ENCODE measurements around the gene SCN5A.

Gene SCN5A

DNA sequence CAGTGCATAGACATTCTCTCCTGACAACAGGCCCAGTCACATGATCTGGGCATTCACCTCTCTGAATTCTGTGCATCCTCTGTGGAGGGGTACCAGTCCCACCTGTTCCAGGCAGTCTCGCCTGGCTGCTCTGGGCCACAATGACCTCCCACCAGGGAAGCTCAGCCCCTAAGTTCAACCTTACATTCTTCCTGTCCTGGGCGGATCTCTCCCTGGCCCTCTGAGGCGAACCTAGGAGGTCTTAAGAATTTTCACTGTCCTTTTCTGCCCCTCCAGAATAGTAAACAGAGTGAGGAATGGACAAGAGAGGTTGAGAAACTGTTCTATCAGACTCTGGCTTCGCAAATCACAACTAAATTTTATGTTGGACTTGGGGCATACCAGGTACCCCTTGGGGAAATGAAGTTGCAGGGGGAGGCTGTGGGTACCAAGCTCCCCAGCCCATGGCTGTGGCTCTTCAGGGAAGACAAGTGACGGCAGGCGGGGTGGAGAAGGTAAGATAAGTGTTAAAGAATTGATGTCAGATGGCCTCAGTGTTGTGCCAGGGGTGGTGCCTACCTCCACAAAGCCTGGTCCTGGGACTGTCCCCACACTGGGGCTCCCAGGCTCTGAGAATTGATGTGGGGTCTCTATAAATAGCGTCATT, 5.3 kb downstream of the SCN5A start:
- ATAC-seq (replicated peaks) (no peak), DNase-seq (no peak)
- H3K36me3 Mint-ChIP-seq, result no peaks in the 10 kb centered on the region
- H3K27ac Mint-ChIP-seq, result no peak overlapping the region
- H3K4me1 Mint-ChIP-seq, result peaks cover 3 to 8% of the 10 kb centered on the region in 2 donors
- H3K27me3 Mint-ChIP-seq, result peaks cover 0 to 5% of the 10 kb centered on the region in 2 donors
- no peaks in the 10 kb centered on the region for H3K9me3 Mint-ChIP-seq
- no peak overlapping the region for H3K4me3 Mint-ChIP-seq

DNA sequence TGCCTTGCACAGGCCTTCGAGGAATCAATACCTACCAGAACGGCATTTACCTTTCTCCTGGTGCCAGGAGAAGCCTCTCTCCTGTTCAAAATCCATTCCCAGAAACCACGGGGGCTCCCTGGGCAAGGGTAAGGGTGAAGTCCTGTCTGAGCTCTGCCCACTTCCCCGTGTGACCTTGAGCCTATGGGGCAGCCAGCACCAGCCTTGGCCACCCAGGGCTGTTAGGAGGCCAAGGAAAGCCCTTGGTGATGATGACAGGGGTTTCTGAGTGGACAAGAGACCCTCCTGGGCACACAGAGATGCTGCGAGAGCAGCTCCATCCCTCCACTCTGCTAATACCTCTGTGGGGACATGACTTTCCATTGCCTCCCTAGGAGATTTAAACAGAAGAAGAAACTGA, 5.9 kb downstream of the SCN5A start:
- H3K27ac Mint-ChIP-seq, result no peak overlapping the region
- H3K9me3 Mint-ChIP-seq, result no peaks in the 10 kb centered on the region
- peaks cover under 1 to 5% of the 10 kb centered on the region in 2 donors for H3K27me3 Mint-ChIP-seq
- no peaks in the 10 kb centered on the region for H3K36me3 Mint-ChIP-seq
- ATAC-seq (replicated peaks) (no peak), DNase-seq (no peak)
- H3K4me3 Mint-ChIP-seq, result no peak overlapping the region
- peaks cover 1 to 4% of the 10 kb centered on the region in 2 donors for H3K4me1 Mint-ChIP-seq

DNA sequence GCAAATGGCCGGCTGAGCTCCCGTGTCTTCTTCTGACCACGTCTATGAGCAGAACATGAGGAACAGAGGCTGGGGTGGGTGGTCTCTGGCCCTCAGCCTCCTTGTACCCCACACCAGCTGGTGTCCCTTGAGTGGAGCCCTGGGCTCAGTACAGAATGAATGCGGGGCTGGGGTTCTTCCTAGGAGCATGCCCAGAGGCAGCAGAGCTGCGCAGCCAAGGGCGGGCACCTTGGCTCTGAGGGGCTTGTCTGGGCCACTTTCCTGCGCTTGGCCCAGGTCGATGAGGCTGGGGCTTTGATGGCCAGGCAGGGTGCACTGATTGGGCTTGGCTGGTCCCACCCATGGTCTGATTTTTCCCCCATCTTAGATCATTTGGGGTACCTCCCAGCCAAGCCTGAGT, 6.4 kb downstream of the SCN5A start:
- Mint-ChIP-seq H3K27ac (no peak overlapping the region), H3K9me3 (no peaks in the 10 kb centered on the region), H3K36me3 (no peaks in the 10 kb centered on the region), H3K4me1 (no peaks in the 10 kb centered on the region), H3K27me3 (peaks cover 5 to 6% of the 10 kb centered on the region in 2 donors), H3K4me3 (no peak overlapping the region)
- no peak for DNase-seq
- no peak for ATAC-seq (replicated peaks)

DNA sequence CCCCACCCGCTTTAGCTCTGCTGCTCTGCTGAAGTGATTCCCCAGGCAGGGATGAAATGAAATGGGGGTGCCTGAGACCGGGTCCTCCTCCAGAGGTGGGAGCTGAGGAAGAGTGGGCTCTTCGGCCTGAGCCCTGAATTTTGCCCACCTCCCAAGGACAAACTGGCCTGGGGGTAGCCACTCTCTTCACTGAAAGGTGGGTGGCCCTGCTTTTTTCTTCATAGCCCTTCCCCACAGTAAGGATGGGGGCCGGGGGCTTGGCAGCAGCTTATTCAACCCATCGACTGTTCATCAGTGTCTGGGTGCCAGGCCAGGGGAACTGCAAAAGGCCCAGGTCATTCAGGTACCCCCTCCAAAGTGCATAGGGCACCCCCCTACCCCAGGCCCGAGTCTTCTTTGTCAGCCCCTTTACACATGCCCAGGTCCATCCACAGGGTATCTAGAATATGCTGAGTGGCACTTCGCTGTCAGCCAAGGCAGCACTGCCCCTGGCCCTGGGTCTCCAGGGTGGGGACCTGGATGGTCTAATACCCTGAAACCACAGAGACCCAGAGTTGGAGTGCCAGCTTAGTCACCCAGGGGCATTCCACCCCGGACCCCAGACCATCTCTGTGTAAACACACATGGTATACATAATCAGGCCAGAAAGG, 7.9 kb downstream of the SCN5A start:
- Mint-ChIP-seq H3K27ac (no peak overlapping the region), H3K36me3 (no peaks in the 10 kb centered on the region), H3K9me3 (no peaks in the 10 kb centered on the region), H3K4me3 (no peak overlapping the region), H3K27me3 (peaks cover 12% of the 10 kb centered on the region in 2 donors), H3K4me1 (no peaks in the 10 kb centered on the region)
- ATAC-seq (replicated peaks) (no peak), DNase-seq (no peak)

DNA sequence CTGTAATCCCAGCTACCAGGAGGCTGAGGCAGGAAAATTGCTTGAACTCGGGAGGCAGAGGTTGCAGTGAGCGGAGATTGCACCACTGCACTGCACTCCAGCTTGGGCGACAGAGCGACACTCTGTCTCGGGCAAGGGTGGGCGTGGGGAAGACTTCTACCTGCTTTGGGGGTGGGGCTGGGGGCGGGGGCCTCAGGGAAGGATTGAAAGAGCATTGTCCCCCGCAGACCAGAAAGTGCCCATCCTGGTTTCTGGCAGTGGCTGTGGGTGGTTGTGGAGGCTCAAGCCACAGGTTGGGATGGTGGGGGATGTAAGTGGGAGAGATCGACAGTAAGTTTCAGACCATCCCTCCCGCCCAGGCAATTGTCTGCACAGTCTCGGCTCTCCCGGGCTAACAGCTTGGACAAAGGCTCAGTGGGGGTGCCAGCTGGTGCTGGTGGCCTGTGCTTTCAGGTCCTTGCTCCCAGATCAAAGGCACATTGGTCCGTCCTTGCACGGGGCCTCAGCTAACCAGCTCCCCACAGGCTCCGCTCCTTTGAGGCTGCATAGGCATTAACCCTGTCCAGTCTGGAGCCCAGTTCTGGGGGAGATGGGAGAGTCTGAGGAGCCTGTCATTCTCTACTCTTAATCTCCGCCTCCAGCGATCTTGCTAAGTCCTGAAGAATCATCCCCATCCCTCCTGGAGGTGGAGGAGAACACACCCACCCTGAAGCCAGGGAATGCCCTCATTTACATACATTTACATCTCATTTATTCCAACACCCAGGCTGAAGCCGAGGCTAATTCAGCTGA, 8.6 kb downstream of the SCN5A start:
- H3K27ac Mint-ChIP-seq, result no peak overlapping the region
- no peak for ATAC-seq (replicated peaks)
- no peaks in the 10 kb centered on the region for H3K36me3 Mint-ChIP-seq
- DNase-seq, result no peak
- no peak overlapping the region for H3K4me3 Mint-ChIP-seq
- no peaks in the 10 kb centered on the region for H3K9me3 Mint-ChIP-seq
- H3K27me3 Mint-ChIP-seq, result peaks cover 12% of the 10 kb centered on the region in 2 donors
- no peaks in the 10 kb centered on the region for H3K4me1 Mint-ChIP-seq

DNA sequence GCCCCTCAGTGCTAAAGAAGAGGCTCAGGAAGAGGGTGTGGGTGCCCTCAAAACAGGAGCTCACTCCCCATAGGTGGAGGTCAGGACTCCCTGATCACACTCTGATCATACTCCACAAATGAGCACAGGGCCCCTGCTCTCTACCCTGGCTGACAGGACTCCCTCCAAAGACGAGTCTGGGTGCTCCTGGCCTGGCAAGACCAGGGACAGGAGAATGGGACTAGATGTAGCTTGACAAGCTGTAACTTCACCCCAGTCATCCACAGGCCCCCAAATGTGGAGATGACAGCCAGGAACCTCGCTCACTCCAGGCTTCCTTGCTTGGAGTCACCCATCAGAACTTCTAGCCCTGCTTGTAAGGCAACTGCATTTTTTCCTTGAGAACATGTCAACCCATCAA, 11.1 kb downstream of the SCN5A start:
- no peaks in the 10 kb centered on the region for H3K36me3 Mint-ChIP-seq
- no peak for ATAC-seq (replicated peaks)

DNA sequence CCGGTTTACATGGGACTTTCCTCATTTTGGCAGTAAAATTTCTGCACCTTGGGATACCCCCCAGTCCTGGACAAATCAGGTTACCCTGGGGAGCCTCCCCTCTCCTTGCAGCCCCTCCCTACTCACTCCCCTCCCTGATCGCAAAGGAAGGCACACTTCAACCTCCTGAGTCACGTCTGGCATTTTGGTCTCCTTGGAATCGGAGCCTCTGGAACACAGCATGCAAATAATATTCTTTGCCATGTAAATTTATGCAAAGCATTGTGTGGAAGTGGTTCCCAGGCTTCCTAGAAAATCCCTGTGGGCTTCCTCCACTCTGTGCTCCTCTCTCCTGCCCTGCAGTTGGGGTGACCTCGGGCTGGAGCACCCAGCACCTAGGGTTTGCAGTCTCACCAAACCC, 11.6 kb downstream of the SCN5A start:
- Mint-ChIP-seq H3K27me3 (peaks cover 12% of the 10 kb centered on the region in 2 donors), H3K27ac (no peak overlapping the region), H3K4me3 (no peak overlapping the region), H3K4me1 (no peaks in the 10 kb centered on the region), H3K9me3 (no peaks in the 10 kb centered on the region), H3K36me3 (no peaks in the 10 kb centered on the region)
- DNase-seq (no peak), ATAC-seq (replicated peaks) (no peak)

More for the DNA sequence above, 11.1 kb downstream of the SCN5A start:
- Mint-ChIP-seq H3K4me3 (no peak overlapping the region), H3K4me1 (no peaks in the 10 kb centered on the region), H3K27ac (no peak overlapping the region), H3K27me3 (peaks cover 12% of the 10 kb centered on the region in 2 donors), H3K9me3 (no peaks in the 10 kb centered on the region)
- no peak for DNase-seq

DNA sequence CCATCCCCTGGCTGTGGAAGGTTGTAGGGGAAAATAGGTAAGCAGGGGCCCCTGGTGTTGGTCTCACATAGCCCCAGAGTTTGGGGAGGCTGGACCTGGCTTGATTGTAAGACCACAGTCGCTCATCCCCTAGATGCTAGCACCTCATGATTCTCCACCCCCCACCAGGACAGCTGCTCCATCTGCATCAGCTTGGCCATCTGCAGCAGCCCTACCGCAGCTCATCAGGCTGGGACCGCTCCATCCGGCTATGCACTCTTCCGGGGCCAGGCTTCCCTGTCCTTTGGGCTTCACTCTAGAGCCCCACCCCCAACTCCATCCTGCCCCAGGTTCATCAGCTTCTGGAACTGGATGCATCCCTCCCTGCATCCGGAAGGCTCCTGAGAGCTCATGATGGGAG, 12.6 kb downstream of the SCN5A start:
- DNase-seq (no peak), ATAC-seq (replicated peaks) (no peak)
- no peak overlapping the region for H3K4me3 Mint-ChIP-seq
- peaks cover 0 to 1% of the 10 kb centered on the region in 2 donors for H3K9me3 Mint-ChIP-seq
- H3K27me3 Mint-ChIP-seq, result peaks cover 19 to 20% of the 10 kb centered on the region in 2 donors
- no peaks in the 10 kb centered on the region for H3K36me3 Mint-ChIP-seq
- no peak overlapping the region for H3K27ac Mint-ChIP-seq
- H3K4me1 Mint-ChIP-seq, result no peaks in the 10 kb centered on the region

DNA sequence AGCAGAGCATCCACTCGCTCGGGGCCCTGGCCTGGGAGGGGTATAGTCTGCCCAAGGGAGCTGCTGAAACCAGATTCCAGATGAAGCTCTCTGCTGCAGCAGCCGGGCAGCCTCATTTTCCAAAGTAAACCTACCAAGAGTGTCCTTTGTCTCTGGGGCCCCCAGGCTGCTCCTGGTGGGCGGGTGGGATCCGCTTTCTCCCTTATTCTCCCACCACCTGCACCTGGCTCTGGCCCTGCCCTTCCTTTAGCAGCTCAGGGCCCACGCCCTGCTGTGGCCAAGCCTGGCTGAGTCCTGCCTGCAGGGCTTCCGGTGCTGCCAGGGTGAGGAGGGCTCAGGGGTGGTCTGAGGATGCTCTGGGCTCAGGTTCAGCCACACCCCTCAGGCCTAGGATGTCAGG, 13.0 kb downstream of the SCN5A start:
- ATAC-seq (replicated peaks) (no peak), DNase-seq (no peak)
- H3K4me3 Mint-ChIP-seq, result no peak overlapping the region
- no peak overlapping the region for H3K27ac Mint-ChIP-seq
- H3K9me3 Mint-ChIP-seq, result peaks cover 0 to 1% of the 10 kb centered on the region in 2 donors
- H3K36me3 Mint-ChIP-seq, result no peaks in the 10 kb centered on the region
- peaks cover 21 to 23% of the 10 kb centered on the region in 2 donors for H3K27me3 Mint-ChIP-seq
- peaks cover 0 to 3% of the 10 kb centered on the region in 2 donors for H3K4me1 Mint-ChIP-seq

DNA sequence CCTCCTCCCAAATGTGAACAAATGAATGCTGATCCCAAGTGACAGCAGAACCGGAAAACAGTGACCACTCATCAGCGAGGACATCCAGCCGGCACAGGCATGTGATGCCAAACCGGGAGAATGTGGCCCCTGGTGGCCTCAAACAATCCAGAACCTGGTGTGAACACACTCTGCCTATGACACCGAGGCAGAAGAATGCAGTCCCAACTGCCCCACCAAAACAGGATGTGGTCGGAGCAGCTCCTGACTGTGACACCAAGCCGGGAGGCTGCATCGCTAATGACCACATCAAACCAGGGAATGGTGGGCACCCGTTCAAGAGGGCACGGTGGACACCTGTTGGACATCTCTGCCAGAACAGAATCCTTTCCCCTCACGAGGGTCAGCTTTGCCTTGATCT, 15.4 kb downstream of the SCN5A start:
- Mint-ChIP-seq H3K4me3 (no peak overlapping the region), H3K27ac (no peak overlapping the region), H3K9me3 (peaks cover 0 to 1% of the 10 kb centered on the region in 2 donors), H3K4me1 (peaks cover 0 to 5% of the 10 kb centered on the region in 2 donors), H3K27me3 (peaks cover 22 to 24% of the 10 kb centered on the region in 2 donors), H3K36me3 (no peaks in the 10 kb centered on the region)
- ATAC-seq (replicated peaks) (no peak), DNase-seq (no peak)

DNA sequence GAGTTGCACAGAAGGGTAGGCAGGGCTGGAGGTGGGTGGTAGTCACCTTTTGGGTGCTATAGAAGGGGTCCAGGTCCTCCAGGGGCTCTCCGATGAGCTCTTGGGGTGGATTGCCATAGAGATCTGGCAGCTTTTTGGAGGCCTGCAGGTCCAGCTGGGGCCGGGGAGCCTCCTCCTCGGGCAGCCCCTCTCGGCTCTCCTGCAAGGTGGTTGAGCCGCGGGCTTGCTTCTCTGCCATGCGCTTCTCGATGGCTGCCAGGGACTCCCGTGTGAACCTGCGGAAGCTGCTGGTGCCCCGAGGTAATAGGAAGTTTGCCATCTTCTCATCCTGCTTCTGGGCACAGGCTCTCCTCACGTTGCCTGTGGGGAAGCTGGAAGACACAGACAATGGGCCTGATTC, 16.5 kb downstream of the SCN5A start:
- no peak overlapping the region for H3K4me3 Mint-ChIP-seq
- H3K27me3 Mint-ChIP-seq, result peaks cover 18 to 22% of the 10 kb centered on the region in 2 donors
- H3K27ac Mint-ChIP-seq, result no peak overlapping the region
- DNase-seq, result no peak
- H3K4me1 Mint-ChIP-seq, result peaks cover 0 to 5% of the 10 kb centered on the region in 2 donors
- H3K9me3 Mint-ChIP-seq, result peaks cover 0 to 1% of the 10 kb centered on the region in 2 donors
- ATAC-seq (replicated peaks), result no peak
- no peaks in the 10 kb centered on the region for H3K36me3 Mint-ChIP-seq

DNA sequence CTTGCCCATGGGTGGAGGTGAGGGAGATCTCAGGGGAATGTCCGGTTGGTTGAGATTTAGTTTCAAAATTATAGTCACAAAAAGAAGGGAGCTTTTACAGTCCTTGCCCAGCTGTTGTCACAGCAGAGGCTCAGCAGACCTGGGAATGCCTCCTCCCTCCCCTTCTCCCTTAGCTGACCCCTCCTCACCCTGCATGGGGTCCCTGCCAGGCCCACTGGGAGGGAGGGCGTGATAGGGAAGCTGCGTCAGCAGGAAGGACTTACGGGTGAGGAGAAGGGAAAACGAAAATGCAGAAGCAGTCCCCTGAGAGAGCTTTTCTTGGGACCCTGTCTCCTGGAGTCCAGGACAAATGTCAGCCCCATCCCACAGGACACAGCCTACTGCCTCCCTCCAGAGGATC, 18.9 kb downstream of the SCN5A start:
- H3K27me3 Mint-ChIP-seq, result peaks cover 12 to 15% of the 10 kb centered on the region in 2 donors
- no peak overlapping the region for H3K4me3 Mint-ChIP-seq
- no peak overlapping the region for H3K27ac Mint-ChIP-seq
- ATAC-seq (replicated peaks) (no peak), DNase-seq (no peak)
- H3K9me3 Mint-ChIP-seq, result peaks cover 0 to 1% of the 10 kb centered on the region in 2 donors
- H3K36me3 Mint-ChIP-seq, result no peaks in the 10 kb centered on the region
- H3K4me1 Mint-ChIP-seq, result peaks cover 0 to 5% of the 10 kb centered on the region in 2 donors

DNA sequence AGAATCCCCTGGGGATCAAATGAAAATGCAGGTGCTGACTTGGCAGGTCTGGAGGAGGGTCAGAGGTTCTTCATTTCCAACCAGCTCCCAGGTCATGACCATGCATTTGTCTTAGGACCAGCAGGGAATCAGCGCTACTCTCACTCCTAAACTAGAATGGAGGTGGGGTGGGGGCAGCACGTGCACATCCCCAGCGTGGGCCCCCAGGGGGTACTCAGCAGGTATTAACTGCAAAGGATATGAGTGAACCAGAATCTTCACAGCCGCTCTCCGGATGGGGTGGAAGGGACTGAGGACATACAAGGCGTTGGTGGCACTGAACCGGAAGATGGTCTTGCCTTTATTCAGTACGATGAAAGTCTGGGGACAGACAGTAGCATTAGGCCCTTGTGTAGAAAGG, 19.4 kb downstream of the SCN5A start:
- peaks cover 12 to 15% of the 10 kb centered on the region in 2 donors for H3K27me3 Mint-ChIP-seq
- peaks cover 0 to 5% of the 10 kb centered on the region in 2 donors for H3K4me1 Mint-ChIP-seq
- peaks cover 0 to 1% of the 10 kb centered on the region in 2 donors for H3K9me3 Mint-ChIP-seq
- DNase-seq (no peak), ATAC-seq (replicated peaks) (no peak)
- H3K4me3 Mint-ChIP-seq, result no peak overlapping the region
- no peaks in the 10 kb centered on the region for H3K36me3 Mint-ChIP-seq
- H3K27ac Mint-ChIP-seq, result no peak overlapping the region

DNA sequence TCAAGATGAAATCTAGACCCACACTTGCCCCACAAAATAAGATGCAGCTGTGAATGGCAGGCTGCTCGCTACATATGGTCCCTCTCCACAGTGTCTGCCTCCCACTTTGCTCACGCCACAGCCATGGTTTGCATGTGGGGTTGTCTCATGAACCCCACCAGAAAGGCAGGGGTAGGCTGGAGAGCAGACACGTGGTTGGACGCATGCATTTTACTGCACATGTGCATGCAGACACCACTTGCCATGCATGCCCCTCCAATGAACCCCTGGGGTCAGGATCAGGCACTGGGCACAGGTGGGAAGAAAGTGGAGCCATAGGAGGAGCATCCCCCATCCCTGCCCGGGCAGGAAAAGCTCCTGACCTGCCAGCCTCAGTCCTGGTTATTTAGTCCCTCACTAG, 20.7 kb downstream of the SCN5A start:
- Mint-ChIP-seq H3K36me3 (no peaks in the 10 kb centered on the region), H3K27ac (no peak overlapping the region), H3K9me3 (peaks cover 0 to 1% of the 10 kb centered on the region in 2 donors), H3K4me3 (no peak overlapping the region), H3K27me3 (peaks cover 12 to 15% of the 10 kb centered on the region in 2 donors), H3K4me1 (peaks cover 0 to 5% of the 10 kb centered on the region in 2 donors)
- DNase-seq, result no peak
- no peak for ATAC-seq (replicated peaks)

All from stimulated activated naive B cell treated with anti-CD40 and anti-IgM and Interleukin-4, amounts not matched to agents 10 μg/mL and 1 μg/mL and 100 μg/mL, for 72 hours (primary cell).